B cell (primary cell): ENCODE results near the gene FEM1C.

Source experiments
- EZH2 ChIP-seq: IDR thresholded peaks from 2 replicates; pipeline ENCODE4 v1.6.1; 2012; ENCODE audit warnings: borderline replicate concordance, low read depth, mild to moderate bottlenecking, moderate library complexity, low read length; ENCODE audit not compliant: insufficient read depth, poor library complexity, severe bottlenecking
- TF ChIP-seq, protein P1 (sequence below): fragments of 200-600 bp; IDR thresholded peaks from one replicate; pipeline ENCODE4 v1.8.0; 2022; ENCODE audit warnings: antibody characterized with exemption, mild to moderate bottlenecking

DNA sequence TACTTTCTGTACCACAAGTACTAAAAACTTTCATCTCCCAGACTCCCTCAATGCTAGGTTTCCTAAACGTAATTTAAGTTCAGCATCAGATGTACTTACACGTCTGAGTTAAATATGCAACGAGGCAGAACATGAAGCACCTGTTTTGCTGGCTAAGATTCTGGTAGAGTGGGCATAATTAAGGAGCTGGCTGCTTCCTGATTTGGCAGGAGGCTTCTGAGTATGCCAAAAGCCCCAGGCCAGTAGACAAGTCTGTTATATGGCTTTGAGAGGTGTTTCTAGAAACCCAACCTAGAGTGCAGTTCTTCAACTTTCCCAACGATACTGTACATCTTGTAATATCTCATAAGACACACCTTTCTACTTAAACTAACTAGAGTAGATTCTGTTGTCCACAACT lies 44.1 kb upstream of the FEM1C start:
- TF ChIP-seq, protein P1, sequence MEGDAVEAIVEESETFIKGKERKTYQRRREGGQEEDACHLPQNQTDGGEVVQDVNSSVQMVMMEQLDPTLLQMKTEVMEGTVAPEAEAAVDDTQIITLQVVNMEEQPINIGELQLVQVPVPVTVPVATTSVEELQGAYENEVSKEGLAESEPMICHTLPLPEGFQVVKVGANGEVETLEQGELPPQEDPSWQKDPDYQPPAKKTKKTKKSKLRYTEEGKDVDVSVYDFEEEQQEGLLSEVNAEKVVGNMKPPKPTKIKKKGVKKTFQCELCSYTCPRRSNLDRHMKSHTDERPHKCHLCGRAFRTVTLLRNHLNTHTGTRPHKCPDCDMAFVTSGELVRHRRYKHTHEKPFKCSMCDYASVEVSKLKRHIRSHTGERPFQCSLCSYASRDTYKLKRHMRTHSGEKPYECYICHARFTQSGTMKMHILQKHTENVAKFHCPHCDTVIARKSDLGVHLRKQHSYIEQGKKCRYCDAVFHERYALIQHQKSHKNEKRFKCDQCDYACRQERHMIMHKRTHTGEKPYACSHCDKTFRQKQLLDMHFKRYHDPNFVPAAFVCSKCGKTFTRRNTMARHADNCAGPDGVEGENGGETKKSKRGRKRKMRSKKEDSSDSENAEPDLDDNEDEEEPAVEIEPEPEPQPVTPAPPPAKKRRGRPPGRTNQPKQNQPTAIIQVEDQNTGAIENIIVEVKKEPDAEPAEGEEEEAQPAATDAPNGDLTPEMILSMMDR: no peak
- TF ChIP-seq EZH2: no peak
